ENCODE results near the gene LAMP5. TPM values are rescaled to one million over a fixed set of nuclear protein-coding genes. Genes with fewer than 3 reads are reported as not detected.

The LAMP5 gene
- total RNA-seq, 2 donors from 2014 or later = 0.35 TPM; not detected in 1

GRCh38 chr20:9517297-9518162, 3.1 kb downstream of the LAMP5 start:
- no peak overlapping the region for H3K9ac ChIP-seq (ENCODE audit: extremely low read depth, low read length, poor library complexity, severe bottlenecking)
- peaks cover 78% of the 10 kb centered on the region for H3K27me3 Mint-ChIP-seq (ENCODE audit: insufficient read depth)
- no peak overlapping the region for H3K27ac Mint-ChIP-seq
- H3K36me3 Mint-ChIP-seq (ENCODE audit: low read depth) = no peaks in the 10 kb centered on the region
- H3K27ac ChIP-seq (ENCODE audit: low read depth, low read length) = no peak overlapping the region
- no peak overlapping the region for H3K4me3 Mint-ChIP-seq
- peaks cover 11% of the 10 kb centered on the region for H3K4me1 ChIP-seq (ENCODE audit: control insufficient read depth, insufficient read depth, low read length)
- H3K27me3 ChIP-seq (ENCODE audit: control insufficient read depth, insufficient read depth, low read length, poor library complexity, severe bottlenecking) = peaks cover 63% of the 10 kb centered on the region
- WGBS, 2 experiments (ENCODE audit: insufficient coverage in 1 of 2, insufficient read length in 1 of 2) = 83 to 88% methylated on average over 3 to 8 of the region's 8 CpGs
- H3K36me3 ChIP-seq (ENCODE audit: control insufficient read depth, insufficient read depth, low read length) = no peaks in the 10 kb centered on the region
- peak; percentile 49 for TF ChIP-seq CTCF (conservative IDR thresholded peaks at IDR 0.05)
- H3K4me1 Mint-ChIP-seq = peaks cover 20% of the 10 kb centered on the region
- no peaks in the 10 kb centered on the region for H3K9me3 ChIP-seq (ENCODE audit: control insufficient read depth, low read length)
- no peaks in the 10 kb centered on the region for H3K9me3 Mint-ChIP-seq
- no peak overlapping the region for H3K4me3 ChIP-seq (ENCODE audit: low read length)
- no peak for DNase-seq

GRCh38 chr20:9518576-9519175, 4.3 kb downstream of the LAMP5 start:
- 28 to 32% methylated on average over 4 to 7 of the region's 8 CpGs for WGBS, 2 experiments (ENCODE audit: insufficient coverage in 1 of 2, insufficient read length in 1 of 2)
- H3K27ac Mint-ChIP-seq = no peak overlapping the region
- H3K27me3 Mint-ChIP-seq (ENCODE audit: insufficient read depth) = peaks cover 68% of the 10 kb centered on the region
- no peaks in the 10 kb centered on the region for H3K36me3 Mint-ChIP-seq (ENCODE audit: low read depth)
- peaks cover 52% of the 10 kb centered on the region for H3K27me3 ChIP-seq (ENCODE audit: control insufficient read depth, insufficient read depth, low read length, poor library complexity, severe bottlenecking)
- peaks cover 20% of the 10 kb centered on the region for H3K4me1 Mint-ChIP-seq
- H3K9me3 Mint-ChIP-seq = no peaks in the 10 kb centered on the region
- no peak overlapping the region for H3K9ac ChIP-seq (ENCODE audit: extremely low read depth, low read length, poor library complexity, severe bottlenecking)
- TF ChIP-seq CTCF (conservative IDR thresholded peaks at IDR 0.05) = no peak
- H3K4me3 Mint-ChIP-seq = no peak overlapping the region
- H3K36me3 ChIP-seq (ENCODE audit: control insufficient read depth, insufficient read depth, low read length) = no peaks in the 10 kb centered on the region
- DNase-seq = peak; percentile 86
- H3K4me1 ChIP-seq (ENCODE audit: control insufficient read depth, insufficient read depth, low read length) = peaks cover 11% of the 10 kb centered on the region
- H3K4me3 ChIP-seq (ENCODE audit: low read length) = no peak overlapping the region
- no peaks in the 10 kb centered on the region for H3K9me3 ChIP-seq (ENCODE audit: control insufficient read depth, low read length)
- no peak overlapping the region for H3K27ac ChIP-seq (ENCODE audit: low read depth, low read length)

GRCh38 chr20:9520086-9520485, 5.7 kb downstream of the LAMP5 start:
- Mint-ChIP-seq H3K4me1 (peaks cover 20% of the 10 kb centered on the region), H3K36me3 (ENCODE audit: low read depth) (no peaks in the 10 kb centered on the region), H3K4me3 (no peak overlapping the region), H3K9me3 (no peaks in the 10 kb centered on the region), H3K27me3 (ENCODE audit: insufficient read depth) (peaks cover 54% of the 10 kb centered on the region), H3K27ac (no peak overlapping the region)
- Histone ChIP-seq H3K27ac (ENCODE audit: low read depth, low read length) (no peak overlapping the region), H3K9me3 (ENCODE audit: control insufficient read depth, low read length) (no peaks in the 10 kb centered on the region), H3K36me3 (ENCODE audit: control insufficient read depth, insufficient read depth, low read length) (no peaks in the 10 kb centered on the region), H3K9ac (ENCODE audit: extremely low read depth, low read length, poor library complexity, severe bottlenecking) (no peak overlapping the region), H3K4me1 (ENCODE audit: control insufficient read depth, insufficient read depth, low read length) (peaks cover 7% of the 10 kb centered on the region), H3K27me3 (ENCODE audit: control insufficient read depth, insufficient read depth, low read length, poor library complexity, severe bottlenecking) (peaks cover 38% of the 10 kb centered on the region), H3K4me3 (ENCODE audit: low read length) (no peak overlapping the region)
- TF ChIP-seq CTCF (conservative IDR thresholded peaks at IDR 0.05) = no peak
- no peak for DNase-seq
- WGBS, 2 experiments (ENCODE audit: insufficient coverage in 1 of 2, insufficient read length in 1 of 2) = 38 to 81% methylated on average over 2 to 4 of the region's 4 CpGs

Data from endodermal cell (in vitro differentiated cells).